Vagina (tissue), 2 donors: ENCODE data around the gene CEP63.

Experiments
- POLR2A ChIP-seq, 2 donors: fragments of 450-650 bp; IDR thresholded peaks; one replicate each; pipeline ENCODE4 v1.6.1; 2017; ENCODE audit warnings: antibody characterized with exemption in 2 of 2, mild to moderate bottlenecking in 2 of 2, moderate library complexity in 2 of 2
- POLR2AphosphoS5 ChIP-seq, 2 donors: sonication (generic); formaldehyde crosslinking; IDR thresholded peaks; one replicate each; pipeline ENCODE4 v1.9.0; 2017; ENCODE audit warnings: antibody characterized with exemption in 2 of 2, mild to moderate bottlenecking in 2 of 2, low read depth in 1 of 2; ENCODE audit not compliant: insufficient read depth in 1 of 2
- TF ChIP-seq, protein P1 (sequence below), 3 experiments: fragments of 450-650 bp in 2 of 3; fragments of 200-600 bp in 1 of 3; sonication (generic) in 1 of 3; IDR thresholded peaks; one replicate each; pipeline ENCODE4 v1.5.1; 2017 to 2019; ENCODE audit warnings: antibody characterized with exemption in 3 of 3, mild to moderate bottlenecking in 2 of 3, moderate library complexity in 2 of 3

DNA sequence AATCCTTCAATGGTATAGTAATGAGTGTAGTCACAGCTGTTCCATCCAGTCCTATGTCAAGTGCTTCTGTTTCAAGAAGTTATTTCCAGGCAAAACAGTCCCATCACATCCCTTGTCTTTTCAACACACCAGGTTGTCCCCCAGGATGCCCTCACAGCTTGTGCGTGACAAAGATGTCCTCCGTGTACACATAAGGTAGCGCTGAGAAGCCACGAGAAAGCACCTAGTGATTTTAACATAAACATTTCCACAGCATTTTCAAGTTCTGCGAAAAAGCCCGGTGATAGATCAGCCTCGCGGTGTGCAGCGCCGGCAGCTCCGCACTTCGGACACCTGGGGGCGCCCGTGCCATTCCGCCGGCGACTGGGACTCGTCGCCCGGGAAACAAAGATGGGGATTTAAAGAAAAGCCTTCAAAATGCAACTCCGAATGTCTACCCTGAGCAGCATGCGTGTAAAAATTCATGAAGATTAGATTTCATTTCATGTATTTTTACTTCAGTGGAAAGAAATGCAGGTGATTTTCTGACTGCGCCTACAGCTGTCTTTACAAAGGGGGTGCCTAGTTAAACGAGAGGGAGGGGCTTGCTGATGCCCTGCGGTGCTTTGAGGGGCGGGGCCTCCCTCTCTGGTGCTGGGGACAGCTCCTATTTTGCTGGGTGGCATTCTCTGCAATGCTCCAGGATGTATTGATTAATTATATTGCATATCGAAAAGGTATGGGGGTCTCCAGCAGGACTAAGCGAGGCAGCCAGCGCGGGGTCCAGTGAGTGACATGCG, 115.0 kb downstream of the CEP63 start:
- TF ChIP-seq, protein P1, sequence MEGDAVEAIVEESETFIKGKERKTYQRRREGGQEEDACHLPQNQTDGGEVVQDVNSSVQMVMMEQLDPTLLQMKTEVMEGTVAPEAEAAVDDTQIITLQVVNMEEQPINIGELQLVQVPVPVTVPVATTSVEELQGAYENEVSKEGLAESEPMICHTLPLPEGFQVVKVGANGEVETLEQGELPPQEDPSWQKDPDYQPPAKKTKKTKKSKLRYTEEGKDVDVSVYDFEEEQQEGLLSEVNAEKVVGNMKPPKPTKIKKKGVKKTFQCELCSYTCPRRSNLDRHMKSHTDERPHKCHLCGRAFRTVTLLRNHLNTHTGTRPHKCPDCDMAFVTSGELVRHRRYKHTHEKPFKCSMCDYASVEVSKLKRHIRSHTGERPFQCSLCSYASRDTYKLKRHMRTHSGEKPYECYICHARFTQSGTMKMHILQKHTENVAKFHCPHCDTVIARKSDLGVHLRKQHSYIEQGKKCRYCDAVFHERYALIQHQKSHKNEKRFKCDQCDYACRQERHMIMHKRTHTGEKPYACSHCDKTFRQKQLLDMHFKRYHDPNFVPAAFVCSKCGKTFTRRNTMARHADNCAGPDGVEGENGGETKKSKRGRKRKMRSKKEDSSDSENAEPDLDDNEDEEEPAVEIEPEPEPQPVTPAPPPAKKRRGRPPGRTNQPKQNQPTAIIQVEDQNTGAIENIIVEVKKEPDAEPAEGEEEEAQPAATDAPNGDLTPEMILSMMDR (IDR thresholded peaks at IDR 0.05), result peak; percentile 62 to 86 (median 66)
- TF ChIP-seq POLR2A (IDR thresholded peaks at IDR 0.05) (no peak), POLR2AphosphoS5 (IDR thresholded peaks at IDR 0.05; ENCODE audit: insufficient read depth in 1 of 2, low read depth in 1 of 2) (no peak)
